NB4 (cell line): ENCODE measurements around the gene STAG1.

Experiments used
- MYC ChIP-seq: IDR thresholded peaks from 2 replicates; pipeline ENCODE4 v1.6.1; 2011; ENCODE audit warnings: low read depth, low read length
- POLR2A ChIP-seq: IDR thresholded peaks from 2 replicates; pipeline ENCODE4 v1.6.1; 2011; ENCODE audit warnings: mild to moderate bottlenecking; ENCODE audit not compliant: insufficient read length; ENCODE audit errors: extremely low read depth
- TF ChIP-seq, protein P1 (sequence below): IDR thresholded peaks from one replicate; pipeline ENCODE4 v1.5.1; 2012; ENCODE audit warnings: low read depth, low read length
- TF ChIP-seq, protein P2 (sequence below): IDR thresholded peaks from 2 replicates; pipeline ENCODE4 v1.6.1; 2011; ENCODE audit warnings: low read depth, low read length

DNA sequence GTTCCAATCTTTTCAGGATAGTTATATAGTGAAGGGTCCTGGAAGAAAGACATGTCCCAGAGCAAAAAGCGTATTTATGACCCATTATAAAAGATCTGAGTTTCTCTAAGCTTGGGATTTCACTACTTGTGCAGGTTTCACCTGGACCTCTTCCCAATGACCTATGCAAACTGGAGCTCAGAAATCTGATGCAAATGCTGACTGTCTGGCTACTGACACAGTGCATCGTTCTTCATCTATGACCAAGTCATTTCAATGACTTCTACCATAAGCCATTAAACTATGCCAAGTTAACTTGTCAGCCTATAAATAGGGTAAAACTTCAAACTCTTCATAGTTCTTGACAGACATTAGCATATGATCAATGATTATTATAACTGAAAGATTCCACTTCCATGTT, 11.1 kb downstream of the STAG1 start:
- TF ChIP-seq, protein P1, sequence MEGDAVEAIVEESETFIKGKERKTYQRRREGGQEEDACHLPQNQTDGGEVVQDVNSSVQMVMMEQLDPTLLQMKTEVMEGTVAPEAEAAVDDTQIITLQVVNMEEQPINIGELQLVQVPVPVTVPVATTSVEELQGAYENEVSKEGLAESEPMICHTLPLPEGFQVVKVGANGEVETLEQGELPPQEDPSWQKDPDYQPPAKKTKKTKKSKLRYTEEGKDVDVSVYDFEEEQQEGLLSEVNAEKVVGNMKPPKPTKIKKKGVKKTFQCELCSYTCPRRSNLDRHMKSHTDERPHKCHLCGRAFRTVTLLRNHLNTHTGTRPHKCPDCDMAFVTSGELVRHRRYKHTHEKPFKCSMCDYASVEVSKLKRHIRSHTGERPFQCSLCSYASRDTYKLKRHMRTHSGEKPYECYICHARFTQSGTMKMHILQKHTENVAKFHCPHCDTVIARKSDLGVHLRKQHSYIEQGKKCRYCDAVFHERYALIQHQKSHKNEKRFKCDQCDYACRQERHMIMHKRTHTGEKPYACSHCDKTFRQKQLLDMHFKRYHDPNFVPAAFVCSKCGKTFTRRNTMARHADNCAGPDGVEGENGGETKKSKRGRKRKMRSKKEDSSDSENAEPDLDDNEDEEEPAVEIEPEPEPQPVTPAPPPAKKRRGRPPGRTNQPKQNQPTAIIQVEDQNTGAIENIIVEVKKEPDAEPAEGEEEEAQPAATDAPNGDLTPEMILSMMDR: no peak
- TF ChIP-seq POLR2A: no peak
- TF ChIP-seq MYC: no peak
- TF ChIP-seq, protein P2, sequence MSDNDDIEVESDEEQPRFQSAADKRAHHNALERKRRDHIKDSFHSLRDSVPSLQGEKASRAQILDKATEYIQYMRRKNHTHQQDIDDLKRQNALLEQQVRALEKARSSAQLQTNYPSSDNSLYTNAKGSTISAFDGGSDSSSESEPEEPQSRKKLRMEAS: no peak
